LNCAP (cell line): Measurements from ENCODE around the gene TMEM132D.

Experiments used
- CTCF ChIP-seq: fragments of 450-650 bp; IDR thresholded peaks from 2 replicates; pipeline ENCODE4 v1.5.1; 2017; ENCODE audit warnings: mild to moderate bottlenecking

The TMEM132D gene

GRCh38 chr12:129523621-129524020 is 380.2 kb downstream of the TMEM132D start:
- TF ChIP-seq CTCF = no peak

GRCh38 chr12:129520739-129521138 is 383.1 kb downstream of the TMEM132D start:
- TF ChIP-seq CTCF = no peak

GRCh38 chr12:129503802-129504201 is 400.0 kb downstream of the TMEM132D start:
- no peak for TF ChIP-seq CTCF

GRCh38 chr12:129496226-129496625 is 407.6 kb downstream of the TMEM132D start:
- TF ChIP-seq CTCF = no peak

- TF ChIP-seq CTCF = no peak
These were observed 409.1 kb downstream of the TMEM132D start for GRCh38 chr12:129494766-129495165.

GRCh38 chr12:129494260-129494659 is 409.6 kb downstream of the TMEM132D start:
- TF ChIP-seq CTCF = no peak

- TF ChIP-seq CTCF = no peak
These were observed 414.6 kb downstream of the TMEM132D start for GRCh38 chr12:129489100-129489676.

- no peak for TF ChIP-seq CTCF
These were observed 416.9 kb downstream of the TMEM132D start for GRCh38 chr12:129486931-129487330.
